ENCODE measurements around the gene POLR2E. TPM values are rescaled to one million over a fixed set of nuclear protein-coding genes. Genes with fewer than 3 reads are reported as not detected.

POLR2E gene
- total RNA-seq, 1 donor from 2014 or later = 173 TPM

DNA sequence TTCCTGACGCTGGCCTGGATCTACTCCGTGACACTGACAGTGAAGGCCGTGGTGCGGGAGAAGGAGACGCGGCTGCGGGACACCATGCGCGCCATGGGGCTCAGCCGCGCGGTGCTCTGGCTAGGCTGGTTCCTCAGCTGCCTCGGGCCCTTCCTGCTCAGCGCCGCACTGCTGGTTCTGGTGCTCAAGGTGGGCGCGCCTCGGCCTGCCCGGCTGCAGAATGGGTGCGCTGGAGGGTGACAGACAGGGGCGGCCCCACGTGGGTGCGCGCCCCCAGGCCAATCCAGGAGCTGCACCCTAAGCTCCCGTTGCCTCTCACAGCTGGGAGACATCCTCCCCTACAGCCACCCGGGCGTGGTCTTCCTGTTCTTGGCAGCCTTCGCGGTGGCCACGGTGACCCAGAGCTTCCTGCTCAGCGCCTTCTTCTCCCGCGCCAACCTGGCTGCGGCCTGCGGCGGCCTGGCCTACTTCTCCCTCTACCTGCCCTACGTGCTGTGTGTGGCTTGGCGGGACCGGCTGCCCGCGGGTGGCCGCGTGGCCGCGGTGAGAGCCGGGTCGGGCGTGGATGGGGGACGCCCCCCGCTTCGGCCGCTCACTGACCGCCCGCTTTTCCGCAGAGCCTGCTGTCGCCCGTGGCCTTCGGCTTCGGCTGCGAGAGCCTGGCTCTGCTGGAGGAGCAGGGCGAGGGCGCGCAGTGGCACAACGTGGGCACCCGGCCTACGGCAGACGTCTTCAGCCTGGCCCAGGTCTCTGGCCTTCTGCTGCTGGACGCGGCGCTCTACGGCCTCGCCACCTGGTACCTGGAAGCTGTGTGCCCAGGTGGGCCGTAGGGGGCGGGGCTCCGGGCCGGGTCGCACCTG is 48.1 kb downstream of the POLR2E start:
- no peak for DNase-seq
- Mint-ChIP-seq H3K36me3 (ENCODE audit: low read depth) (peaks cover 39% of the 10 kb centered on the region), H3K4me3 (no peak overlapping the region), H3K9me3 (no peaks in the 10 kb centered on the region), H3K27me3 (no peaks in the 10 kb centered on the region), H3K4me1 (peaks cover 13% of the 10 kb centered on the region), H3K27ac (no peak overlapping the region)
- TF ChIP-seq, protein P1, sequence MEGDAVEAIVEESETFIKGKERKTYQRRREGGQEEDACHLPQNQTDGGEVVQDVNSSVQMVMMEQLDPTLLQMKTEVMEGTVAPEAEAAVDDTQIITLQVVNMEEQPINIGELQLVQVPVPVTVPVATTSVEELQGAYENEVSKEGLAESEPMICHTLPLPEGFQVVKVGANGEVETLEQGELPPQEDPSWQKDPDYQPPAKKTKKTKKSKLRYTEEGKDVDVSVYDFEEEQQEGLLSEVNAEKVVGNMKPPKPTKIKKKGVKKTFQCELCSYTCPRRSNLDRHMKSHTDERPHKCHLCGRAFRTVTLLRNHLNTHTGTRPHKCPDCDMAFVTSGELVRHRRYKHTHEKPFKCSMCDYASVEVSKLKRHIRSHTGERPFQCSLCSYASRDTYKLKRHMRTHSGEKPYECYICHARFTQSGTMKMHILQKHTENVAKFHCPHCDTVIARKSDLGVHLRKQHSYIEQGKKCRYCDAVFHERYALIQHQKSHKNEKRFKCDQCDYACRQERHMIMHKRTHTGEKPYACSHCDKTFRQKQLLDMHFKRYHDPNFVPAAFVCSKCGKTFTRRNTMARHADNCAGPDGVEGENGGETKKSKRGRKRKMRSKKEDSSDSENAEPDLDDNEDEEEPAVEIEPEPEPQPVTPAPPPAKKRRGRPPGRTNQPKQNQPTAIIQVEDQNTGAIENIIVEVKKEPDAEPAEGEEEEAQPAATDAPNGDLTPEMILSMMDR (IDR thresholded peaks at IDR 0.05) = no peak
- intact Hi-C loops (cut with micrococcal nuclease) = no loop called here
- ATAC-seq (ENCODE audit: low read depth) = peak; percentile 16
- ChIA-PET CTCF (interaction anchor here (1.3 to 1.5 kb wide), 2 partner anchors 11 to 20 kb away, joined by 3 to 4 read pairs; partner anchors contain the start of gene ARHGAP45), POLR2A (interaction anchor here (0.8 to 2.4 kb wide), 4 partner anchors 8 to 38 kb away, joined by 3 to 11 read pairs (median 3); partner anchors contain the start of gene ABCA7)

DNA sequence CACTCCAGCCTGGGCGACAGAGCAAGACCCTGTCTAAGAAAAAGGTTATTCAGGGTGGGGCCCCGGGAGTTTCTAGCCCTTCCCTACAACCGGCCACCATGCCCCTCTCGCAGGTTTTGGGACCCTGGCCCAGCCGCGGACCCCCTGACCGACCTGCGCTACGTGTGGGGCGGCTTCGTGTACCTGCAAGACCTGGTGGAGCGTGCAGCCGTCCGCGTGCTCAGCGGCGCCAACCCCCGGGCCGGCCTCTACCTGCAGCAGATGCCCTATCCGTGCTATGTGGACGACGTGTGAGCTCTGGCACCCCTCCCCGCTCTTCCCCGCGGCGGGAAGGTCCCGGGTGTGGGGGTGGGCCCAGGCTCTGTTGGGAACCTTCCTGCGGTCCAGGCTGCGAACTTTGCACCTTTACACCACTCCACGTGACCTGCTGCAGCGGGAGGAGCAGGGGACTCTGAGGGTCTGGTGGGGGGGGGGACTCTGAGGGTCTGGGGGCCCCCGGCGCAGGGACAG is 49.0 kb downstream of the POLR2E start:
- POLR2A ChIA-PET = no interaction called here
- TF ChIP-seq, protein P1 (IDR thresholded peaks at IDR 0.05) = no peak
- Mint-ChIP-seq H3K4me3 (no peak overlapping the region), H3K27me3 (no peaks in the 10 kb centered on the region), H3K36me3 (ENCODE audit: low read depth) (peaks cover 34% of the 10 kb centered on the region), H3K9me3 (no peaks in the 10 kb centered on the region), H3K4me1 (peaks cover 13% of the 10 kb centered on the region), H3K27ac (no peak overlapping the region)
- no peak for DNase-seq
- no peak for ATAC-seq (ENCODE audit: low read depth)
- intact Hi-C loops (cut with micrococcal nuclease) = no loop called here
- CTCF ChIA-PET = no interaction called here

DNA sequence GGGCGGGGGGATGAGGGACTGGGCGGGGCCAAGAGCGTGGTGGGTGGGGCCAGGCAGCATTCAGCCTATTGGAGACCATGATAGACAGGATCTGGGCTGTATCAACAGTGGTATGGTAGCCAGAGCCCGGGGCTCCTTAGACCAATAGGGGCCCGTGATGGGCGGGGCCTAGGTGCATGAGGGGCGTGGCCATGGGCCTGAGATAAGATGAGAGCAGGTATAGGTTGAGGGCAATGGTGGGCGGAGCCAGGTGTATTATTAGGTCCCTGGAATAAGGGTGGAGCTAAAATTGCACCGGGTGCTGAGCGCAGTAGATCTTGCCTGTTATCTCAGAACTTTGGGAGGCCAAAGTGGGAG is 50.0 kb downstream of the POLR2E start:
- Mint-ChIP-seq H3K4me1 (peaks cover 18% of the 10 kb centered on the region), H3K27ac (no peak overlapping the region), H3K4me3 (no peak overlapping the region), H3K27me3 (no peaks in the 10 kb centered on the region), H3K36me3 (ENCODE audit: low read depth) (peaks cover 34% of the 10 kb centered on the region), H3K9me3 (no peaks in the 10 kb centered on the region)
- ChIA-PET CTCF (no interaction called here), POLR2A (interaction anchor here (0.6 kb wide), 1 partner anchor 32 kb away, joined by 8 read pairs; no protein-coding TSS in a partner anchor)
- intact Hi-C loops (cut with micrococcal nuclease) = no loop called here
- ATAC-seq (ENCODE audit: low read depth) = peak; percentile 43
- TF ChIP-seq, protein P1 (IDR thresholded peaks at IDR 0.05) = no peak
- peak; percentile 45 for DNase-seq

DNA sequence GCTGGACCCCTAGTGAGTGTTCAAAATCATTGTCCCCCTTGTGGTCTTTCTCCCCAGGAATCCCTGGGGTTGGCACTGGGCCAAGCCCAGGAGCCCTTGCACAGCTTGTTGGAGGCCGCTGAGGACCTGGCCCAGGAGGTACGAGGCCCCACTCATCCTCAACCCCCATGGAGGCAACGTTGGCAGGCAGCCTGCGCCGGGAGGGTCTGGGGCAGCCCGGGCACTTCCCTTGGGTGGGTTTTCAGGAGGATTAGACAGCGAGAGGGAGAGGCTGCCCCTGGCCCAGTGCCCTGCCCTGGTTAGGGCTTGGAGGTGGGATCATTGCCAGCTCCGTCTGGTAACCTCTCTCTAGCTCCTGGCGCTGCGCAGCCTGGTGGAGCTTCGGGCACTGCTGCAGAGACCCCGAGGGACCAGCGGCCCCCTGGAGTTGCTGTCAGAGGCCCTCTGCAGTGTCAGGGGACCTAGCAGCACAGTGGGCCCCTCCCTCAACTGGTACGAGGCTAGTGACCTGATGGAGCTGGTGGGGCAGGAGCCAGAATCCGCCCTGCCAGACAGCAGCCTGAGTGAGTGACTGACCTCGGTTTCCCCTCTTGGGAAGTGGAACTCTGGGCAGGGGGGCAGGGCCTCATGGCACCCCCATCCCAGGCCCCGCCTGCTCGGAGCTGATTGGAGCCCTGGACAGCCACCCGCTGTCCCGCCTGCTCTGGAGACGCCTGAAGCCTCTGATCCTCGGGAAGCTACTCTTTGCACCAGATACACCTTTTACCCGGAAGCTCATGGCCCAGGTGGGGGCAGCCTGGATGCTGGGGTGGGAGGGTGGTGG is 52.3 kb downstream of the POLR2E start:
- no peak for DNase-seq
- Mint-ChIP-seq H3K36me3 (ENCODE audit: low read depth) (peaks cover 37% of the 10 kb centered on the region), H3K27me3 (no peaks in the 10 kb centered on the region), H3K27ac (no peak overlapping the region), H3K4me1 (peaks cover 40% of the 10 kb centered on the region), H3K9me3 (no peaks in the 10 kb centered on the region), H3K4me3 (no peak overlapping the region)
- ATAC-seq (ENCODE audit: low read depth) = no peak
- intact Hi-C loops (cut with micrococcal nuclease) = no loop called here
- POLR2A ChIA-PET = interaction anchor here (1.2 to 9.9 kb wide), 3 partner anchors 17 to 32 kb away, joined by 9 to 365 read pairs (median 140); partner anchors contain the start of genes ARHGAP45, CNN2, RNU6-2 and TMEM259
- CTCF ChIA-PET = no interaction called here
- TF ChIP-seq, protein P1 (IDR thresholded peaks at IDR 0.05) = no peak
